Ramos (cell line): Measurements from ENCODE around the gene KRIT1.
"Not testable (repeated sequence)": the region's sequence is repeated elsewhere in the genome, so short reads cannot be mapped to it uniquely, and the experiment has no call there.

Source experiments
- in situ Hi-C: fragments of 300-500 bp; cut with MboI; formaldehyde crosslinking; loops from one replicate; pipeline ENCODE4 v1.14.3; 2022; ENCODE audit warnings: low sequenced_read_pairs; ENCODE audit not compliant: unreplicated experiment

Gene KRIT1

DNA sequence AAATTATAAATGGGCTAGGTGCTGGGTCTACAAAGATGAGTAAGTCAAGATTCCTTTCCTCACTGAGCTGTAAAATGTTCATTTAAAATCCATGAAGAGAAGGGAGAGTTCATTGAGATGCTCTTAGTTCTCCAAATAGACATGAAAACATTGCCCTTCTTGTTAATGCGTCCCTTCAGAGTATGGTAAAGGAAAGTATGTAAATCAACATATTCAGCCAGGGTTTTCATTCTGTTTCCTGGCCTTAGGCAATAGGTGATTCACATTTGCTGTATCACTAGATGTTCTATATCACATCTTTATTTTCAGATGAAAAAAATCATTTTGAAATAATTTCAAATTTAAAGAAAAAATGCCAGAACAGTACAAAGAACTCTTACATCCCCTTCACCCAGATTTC lies 5.5 kb upstream of the KRIT1 start:
- in situ Hi-C loops, result no loop called here

DNA sequence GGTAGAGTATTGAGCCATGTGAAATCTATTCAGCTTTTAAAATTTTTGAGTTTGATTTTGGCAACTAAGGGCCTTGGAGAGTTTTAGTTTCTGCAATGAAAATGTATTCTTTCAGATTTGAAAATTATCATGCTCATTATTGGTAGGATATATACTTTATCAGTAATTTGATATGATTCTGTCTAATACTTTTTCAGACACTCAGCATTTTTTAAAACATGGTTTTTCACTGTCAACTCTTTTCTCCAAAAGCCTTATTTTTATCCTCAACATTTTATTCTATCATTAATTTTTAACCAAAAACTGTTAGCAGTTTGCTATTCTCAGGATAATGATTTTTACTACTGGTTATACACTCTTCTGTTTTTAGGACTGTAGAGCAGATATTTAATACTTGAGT lies 4.9 kb upstream of the KRIT1 start:
- in situ Hi-C loops, result no loop called here

DNA sequence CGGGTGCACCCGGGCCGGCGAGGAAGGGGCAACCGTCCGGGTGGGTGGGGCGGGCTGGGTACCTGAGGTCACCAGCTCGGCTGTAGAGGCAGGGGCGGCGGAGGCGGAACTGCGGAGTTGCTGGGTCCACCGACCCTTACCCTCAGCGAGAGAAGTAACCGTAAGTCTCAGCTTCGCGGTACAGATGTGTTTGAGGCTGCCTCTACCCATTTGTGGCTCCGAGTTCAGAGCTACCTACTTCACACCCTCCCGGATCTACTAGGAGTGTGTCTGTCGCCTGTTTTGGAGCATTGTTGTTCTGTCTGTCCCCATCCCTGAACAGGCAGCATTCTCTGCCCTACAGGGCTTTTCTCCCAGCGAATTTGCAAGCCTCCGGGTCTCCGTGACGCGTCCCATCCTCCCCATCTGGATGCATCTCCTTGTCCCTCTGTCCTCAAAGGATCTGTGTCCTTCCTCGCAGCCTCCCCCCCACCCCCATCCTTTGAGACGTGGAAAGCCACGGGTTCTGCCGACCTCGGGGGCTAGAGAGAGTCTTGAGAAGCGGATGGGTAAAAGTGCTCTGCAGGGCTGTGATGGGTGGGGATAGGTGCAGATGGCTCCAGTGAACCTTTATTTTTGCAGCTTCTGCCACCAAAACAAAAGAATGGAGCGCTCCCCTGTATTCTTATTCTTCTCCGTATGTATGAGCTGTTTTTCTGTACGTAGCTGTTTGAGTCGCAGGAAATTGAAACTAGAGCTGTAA lies 817 bp upstream of the KRIT1 start:
- in situ Hi-C loops, result no loop called here

DNA sequence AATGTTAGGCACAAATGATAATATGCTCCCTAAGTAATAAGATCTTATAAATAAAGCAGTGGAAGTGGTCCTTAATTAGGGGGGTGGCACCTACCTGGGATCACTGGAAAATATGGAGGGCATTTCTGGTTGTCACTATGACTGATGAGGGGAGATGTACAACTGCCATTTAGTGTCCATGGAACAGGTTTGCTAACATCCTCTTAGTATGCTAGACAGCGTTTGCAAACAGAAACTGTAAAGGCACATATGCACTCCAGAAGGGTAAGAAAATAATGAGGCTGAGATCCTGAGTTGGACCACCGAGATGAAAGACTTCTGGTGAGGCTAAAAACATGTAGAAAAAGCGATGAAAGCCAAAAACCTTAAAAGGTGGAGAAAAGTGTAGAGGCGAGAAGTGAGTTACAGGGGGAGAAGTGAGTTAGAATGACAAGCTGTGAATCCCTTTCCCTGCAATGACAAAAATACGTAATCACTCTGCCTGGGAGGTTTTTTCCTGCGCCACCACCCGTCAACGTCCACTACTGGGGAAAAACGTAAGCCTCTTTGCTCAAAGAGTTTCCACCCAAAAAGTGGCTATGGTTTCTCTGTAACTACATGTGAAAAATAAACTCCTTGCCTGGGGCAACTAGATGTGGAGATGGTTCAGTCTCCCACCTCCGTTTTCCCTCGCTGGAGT lies 767 bp downstream of the KRIT1 start:
- in situ Hi-C loops, result no loop called here

DNA sequence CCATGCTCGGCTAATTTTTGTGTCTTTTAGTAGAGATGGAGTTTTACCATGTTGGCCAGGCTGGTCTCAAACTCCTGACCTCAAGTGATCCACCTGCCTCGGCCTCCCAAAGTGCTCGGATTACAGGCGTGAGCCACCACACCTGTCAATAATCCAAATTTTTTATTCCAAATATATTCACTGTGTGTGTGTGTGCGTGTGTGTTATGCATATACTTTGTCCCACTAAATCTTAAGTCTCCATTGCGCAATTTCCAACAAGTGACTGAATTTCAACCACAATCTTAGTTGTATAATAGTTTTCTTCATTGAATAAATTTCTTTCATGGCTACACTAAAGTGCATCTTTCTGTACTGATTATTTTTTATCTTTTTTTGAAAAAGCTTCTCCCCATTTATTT lies 2.7 kb downstream of the KRIT1 start:
- in situ Hi-C loops, result no loop called here

DNA sequence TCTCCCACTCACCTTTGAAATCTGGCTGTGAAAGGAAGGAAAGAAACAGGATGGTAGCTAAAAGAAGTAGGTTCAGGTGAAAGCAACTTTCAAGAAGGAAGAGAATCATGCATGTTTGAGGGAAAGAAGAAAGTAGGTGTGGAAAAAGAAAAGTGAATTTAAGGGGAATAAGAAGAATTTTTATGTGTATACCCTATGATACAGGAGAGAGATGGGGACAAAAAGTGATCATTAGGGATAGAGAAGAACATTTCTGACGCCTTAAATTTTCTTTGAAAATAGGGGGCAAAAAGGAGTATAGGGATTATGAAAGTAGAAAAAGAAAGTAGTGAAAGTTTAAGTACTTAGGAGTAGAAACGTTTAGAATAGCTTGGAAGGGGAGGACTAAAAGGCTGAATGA lies 15.2 kb downstream of the KRIT1 start:
- in situ Hi-C loops, result no loop called here

DNA sequence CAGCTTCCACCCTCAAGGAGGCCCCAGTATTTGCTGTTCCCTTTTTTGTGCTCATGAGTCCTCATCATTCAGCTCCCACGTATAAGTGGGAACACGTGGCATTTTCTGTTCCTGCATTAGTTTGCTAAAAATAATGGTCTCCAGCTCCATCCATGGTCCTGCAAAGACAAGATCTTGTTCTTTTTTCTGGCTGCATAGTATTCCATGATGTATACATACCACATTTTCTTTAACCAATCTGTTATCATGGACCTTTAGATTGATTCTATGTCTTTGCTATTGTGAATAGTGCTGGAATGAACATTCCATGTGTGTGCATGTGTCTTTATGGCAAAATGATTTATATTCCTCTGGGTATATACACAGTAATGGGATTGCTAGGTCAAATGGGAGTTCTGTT lies 17.0 kb downstream of the KRIT1 start:
- in situ Hi-C loops, result no loop called here

DNA sequence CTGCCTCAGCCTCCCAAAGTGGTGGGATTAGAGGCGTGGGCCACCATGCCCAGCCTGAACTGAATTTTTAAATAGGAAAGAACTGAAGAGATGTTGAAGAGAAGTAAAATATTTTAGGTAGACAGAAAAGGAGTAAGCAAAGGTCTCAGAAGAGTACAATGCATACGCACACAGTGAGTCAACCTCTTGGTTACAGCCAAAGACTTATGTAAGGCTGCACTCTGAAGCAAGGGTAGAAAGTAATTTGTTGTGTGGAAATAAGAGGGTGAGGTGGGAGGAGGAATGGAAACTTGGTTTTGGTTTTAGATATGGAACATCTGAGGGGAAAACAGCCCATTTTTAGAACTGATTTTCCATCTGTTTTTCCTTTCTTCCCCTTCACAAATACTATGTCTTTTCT lies 17.6 kb downstream of the KRIT1 start:
- in situ Hi-C loops, result no loop called here

DNA sequence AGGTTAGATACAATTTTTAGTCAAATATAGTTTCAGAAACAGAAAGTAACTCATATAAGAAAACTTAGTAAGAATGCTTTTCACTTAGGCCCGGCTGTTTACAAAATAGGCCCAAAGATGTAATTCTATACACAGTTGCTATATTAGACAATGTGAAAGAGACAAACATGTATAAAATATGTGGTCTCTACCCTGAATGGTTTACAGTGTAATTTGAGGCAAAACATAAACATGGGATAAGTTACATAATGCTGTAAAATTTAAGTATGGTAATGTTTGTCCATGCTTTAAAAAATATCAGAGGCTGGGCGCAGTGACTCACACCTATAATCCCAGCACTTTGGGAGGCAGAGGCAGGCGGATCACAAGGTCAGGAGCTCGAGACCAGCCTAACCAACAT lies 18.7 kb downstream of the KRIT1 start:
- in situ Hi-C loops, result no loop called here

DNA sequence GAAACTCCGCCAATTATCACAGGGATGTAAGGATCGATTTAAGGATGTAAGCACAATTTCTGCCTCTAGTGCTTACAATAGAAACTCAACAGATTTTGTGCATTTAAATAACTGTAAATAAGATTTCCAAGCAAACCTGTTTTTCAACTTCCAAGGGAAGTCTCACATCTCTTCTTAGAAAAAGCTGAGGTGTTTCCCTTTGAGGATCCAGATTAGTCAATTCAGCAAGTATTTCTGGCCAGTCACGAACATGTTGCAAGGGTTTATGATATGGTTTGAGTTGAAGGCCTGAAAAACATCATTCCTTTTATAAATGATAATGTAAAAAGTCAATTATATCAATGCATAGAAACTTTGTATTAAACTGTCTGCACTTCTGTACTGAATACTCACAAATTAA lies 23.9 kb downstream of the KRIT1 start:
- in situ Hi-C loops, result no loop called here

DNA sequence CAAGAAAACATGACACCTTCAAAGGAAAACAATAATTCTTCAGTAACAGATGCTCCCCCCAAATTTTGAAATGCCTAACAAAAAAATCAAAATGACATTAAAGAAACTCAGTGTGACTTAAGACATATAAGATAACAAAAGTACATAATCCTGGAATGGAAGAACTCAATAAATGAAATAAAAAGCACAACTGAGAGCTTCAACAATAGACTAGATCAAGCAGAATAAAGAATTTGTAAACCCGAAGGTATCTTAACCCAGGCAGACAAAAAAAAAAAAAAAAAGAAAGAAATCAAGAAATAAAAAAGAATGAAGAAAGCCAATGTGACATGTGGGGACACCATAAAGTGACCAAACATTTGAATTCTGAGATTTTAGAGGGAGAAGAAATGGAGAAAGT lies 39.0 kb downstream of the KRIT1 start:
- in situ Hi-C loops, result no loop called here

DNA sequence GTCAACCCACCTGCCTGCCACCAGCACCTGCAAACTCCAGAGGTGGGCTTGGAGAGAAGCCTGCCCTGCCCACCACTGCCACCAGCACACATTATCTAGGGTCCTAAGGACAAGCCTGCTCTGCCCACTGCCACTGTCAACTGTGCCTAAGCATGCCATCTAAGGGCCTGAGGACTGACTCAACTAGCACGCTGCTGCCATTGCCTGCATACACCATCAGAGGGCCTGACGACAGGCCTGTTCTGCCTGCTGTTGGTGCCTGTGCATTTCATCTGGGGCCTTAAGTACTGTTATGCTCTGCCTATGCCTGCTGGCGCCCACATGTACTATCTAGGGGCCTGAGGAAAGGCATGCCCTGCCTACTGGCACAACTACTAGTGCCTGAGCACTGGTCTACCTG lies 39.7 kb downstream of the KRIT1 start:
- in situ Hi-C loops, result no loop called here

DNA sequence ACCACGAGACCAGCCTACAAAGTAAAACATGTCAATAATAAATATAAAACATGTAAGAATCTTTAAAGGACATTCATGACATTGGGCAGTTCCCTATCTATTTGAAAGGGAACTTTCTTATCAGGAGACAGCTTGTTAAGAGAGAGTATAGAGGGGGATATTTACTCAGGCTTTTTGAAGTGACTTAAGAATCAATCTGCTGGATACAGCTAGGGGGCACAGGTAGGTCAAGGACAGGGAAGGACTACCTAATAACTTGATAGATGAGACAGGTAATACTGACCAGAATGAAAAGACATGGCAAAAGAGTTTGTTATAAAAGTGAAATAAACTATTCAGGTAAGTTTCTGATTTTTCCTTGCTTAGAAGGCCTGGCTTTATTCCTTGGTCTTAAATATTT lies 44.9 kb downstream of the KRIT1 start:
- in situ Hi-C loops, result no loop called here

DNA sequence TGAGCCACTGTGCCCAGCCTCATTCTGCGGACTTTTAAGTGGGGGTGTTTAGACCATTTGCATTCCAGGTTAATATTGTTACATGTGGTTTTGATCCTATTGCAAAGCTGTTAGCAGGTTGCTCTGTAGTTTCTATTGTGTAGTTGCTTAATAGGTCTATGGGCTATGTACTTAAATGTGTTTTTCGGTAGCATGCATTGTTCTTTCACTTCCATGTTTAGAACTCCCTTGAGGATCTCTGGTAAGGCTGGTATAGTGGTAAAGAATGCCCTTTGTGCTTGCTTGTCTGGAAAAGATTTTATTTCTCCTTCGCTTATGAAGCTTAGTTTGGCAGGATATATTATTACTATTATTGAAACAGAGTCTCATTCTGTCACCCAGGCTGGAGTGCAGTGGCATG lies 53.4 kb downstream of the KRIT1 start:
- in situ Hi-C loops, result no loop called here

DNA sequence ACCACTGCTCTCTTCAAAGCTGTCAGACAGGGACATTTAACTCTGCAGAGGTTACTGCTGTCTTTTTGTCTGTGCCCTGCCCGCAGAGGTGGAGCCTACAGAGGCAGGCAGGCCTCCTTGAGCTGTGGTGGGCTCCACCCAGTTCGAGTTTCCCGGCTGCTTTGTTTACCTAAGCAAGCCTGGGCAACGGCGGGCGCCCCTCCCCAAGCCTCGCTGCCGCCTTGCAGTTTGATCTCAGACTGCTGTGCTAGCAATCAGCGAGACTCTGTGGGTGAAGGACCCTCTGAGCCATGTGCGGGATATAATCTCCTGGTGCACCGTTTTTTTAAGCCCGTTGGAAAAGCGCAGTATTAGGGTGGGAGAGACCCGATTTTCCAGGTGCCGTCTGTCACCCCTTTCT lies 56.5 kb downstream of the KRIT1 start:
- in situ Hi-C loops, result not testable (repeated sequence)

DNA sequence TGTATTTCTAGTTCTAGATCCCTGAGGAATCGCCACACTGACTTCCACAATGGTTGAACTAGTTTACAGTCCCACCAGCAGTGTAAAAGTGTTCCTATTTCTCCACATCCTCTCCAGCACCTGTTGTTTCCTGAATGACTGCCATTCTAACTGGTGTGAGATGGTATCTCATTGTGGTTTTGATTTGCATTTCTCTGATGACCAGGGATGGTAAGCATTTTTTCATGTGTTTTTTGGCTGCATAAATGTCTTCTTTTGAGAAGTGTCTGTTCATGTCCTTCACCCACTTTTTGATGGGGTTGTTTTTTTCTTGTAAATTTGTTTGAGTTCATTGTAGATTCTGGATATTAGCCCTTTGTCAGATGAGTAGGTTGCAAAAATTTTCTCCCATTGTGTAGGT lies 61.4 kb downstream of the KRIT1 start:
- in situ Hi-C loops, result not testable (repeated sequence)

DNA sequence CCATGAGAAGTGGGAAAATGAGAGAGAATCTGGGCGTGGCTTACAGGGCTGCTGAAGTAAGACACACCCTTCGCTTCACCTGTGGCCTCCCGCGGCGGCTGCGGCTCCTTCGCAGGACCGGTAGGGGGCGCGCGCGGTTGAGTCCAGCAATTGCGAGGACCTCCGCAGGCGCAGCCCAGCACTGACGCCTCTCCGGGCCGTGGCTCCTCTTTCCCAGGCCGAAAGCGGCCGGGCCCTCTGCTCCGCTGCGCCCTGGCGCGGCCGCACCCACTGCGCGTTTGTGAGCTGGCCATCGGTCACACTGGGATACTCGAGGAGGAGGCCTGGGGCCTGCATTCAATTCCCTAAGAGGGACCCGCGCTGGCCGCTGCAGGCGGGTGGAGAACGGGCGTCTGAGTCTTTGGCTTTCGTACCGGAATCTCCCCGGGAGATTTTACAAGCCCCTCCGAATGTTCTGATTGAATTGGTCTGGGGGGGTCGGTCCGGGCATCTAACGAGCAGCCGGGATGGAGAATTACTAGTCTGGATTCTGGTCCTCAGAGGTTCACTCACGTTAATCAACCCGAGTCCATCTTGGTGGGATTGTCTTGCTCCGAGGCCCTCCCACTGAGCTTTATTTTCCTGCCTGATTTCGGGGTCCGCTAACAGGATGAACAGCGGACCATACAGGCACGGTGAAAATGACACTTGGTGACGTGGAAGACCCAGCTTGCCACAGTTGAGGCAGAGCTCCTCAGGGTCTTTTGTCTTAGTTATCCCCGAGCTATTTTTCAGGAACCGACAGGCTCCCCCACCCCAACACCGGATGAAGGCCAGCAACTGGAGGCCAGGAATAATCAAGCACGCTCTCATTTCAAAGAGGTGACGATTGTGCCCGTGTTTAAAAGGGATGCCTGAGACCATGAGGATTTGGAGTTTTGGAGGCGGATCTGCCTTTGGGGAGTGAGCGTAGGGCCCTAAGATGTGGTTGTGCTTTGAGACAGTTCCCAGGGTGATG lies 66.5 kb downstream of the KRIT1 start, which contains the start of gene LRRD1:
TSS of gene LRRD1 (minus strand) at position 215 of the 997 bp plus-strand sequence. CDS start 13,940 bp downstream, outside the sequence.
- in situ Hi-C loops, result no loop called here

DNA sequence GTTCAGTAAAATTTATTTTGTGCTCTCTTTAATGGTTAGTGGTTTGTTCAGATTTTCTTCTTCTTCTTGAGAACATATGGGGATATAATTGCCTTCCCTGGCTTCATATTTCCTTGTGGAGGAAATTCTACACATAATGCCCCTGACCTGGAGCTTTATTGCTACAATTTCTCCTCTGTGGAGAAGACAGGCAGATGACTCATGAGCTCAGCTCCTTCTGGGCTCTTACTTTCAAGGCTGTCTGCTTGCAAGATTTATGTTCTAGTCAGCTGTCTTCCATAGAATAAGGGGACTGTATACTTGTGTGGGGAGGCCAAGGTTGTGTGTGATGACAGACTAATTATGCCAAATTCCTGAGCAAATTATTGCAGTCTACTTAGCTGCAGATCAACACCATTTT lies 68.4 kb downstream of the KRIT1 start:
- in situ Hi-C loops, result no loop called here

DNA sequence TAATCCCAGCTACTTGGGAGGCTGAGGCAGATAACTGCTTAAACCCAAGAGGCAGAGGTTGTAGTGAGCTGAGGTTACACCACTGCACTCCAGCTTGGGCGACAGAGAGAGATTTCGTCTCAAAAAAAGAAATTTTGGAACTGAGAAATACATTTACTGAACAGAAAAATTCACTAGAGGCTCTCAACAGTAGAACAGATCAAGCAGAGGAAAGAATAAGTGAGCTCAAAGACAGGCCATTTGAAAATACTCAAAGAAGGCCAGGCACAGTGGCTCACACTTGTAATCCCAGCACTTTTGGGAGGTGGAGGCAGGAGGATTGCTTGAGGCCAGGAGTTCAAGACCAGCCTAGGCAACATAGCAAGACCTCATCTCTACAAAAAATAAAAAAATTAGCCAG lies 76.2 kb downstream of the KRIT1 start:
- in situ Hi-C loops, result not testable (repeated sequence)

DNA sequence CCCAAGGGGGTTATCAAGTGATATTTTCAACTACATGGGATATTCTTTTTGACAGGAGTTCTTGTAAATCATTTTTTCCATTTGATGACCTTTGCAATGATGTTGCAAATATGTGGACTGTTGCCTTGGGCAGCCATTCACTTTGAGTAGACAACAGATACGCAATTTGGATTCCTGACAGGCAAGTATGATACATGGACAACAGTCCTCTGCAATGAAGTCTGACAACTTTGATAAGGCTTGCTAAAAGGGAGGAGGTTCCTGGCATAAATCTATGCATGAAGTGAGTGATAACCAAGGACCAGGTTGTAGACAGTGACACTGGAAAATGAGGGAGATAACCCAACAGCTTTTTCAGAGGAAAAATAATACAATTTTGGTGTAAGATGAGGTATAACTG lies 84.4 kb downstream of the KRIT1 start:
- in situ Hi-C loops, result no loop called here
